Caki2 (cell line): Measurements from ENCODE around the gene KLK11. TPM values are rescaled to one million over a fixed set of nuclear protein-coding genes. Genes with fewer than 3 reads are reported as not detected.

Experiments
- DNase-seq: peaks from one replicate; pipeline ENCODE4 v3.0.0-alpha.2; 2015; ENCODE audit warnings: low read depth
- in situ Hi-C: cut with HindIII; loops from 2 replicates; pipeline ENCODE4 v1.10.0; 2016; ENCODE audit warnings: low sequenced_read_pairs, low pct_unique_long_range_greater_than_20kb, mixed read lengths
- total RNA-seq: library from RNA; depleted of rRNA; stranded (reverse); fragments of >200 nt; shearing (Covaris generic); gene quantifications from 2 replicates; pipeline ENCODE4 v1.2.3, GENCODE V29; 2014; ENCODE audit warnings: low replicate concordance; rRNA removed

Gene KLK11, protein sequence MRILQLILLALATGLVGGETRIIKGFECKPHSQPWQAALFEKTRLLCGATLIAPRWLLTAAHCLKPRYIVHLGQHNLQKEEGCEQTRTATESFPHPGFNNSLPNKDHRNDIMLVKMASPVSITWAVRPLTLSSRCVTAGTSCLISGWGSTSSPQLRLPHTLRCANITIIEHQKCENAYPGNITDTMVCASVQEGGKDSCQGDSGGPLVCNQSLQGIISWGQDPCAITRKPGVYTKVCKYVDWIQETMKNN
- not detected in 2 replicates for total RNA-seq

DNA sequence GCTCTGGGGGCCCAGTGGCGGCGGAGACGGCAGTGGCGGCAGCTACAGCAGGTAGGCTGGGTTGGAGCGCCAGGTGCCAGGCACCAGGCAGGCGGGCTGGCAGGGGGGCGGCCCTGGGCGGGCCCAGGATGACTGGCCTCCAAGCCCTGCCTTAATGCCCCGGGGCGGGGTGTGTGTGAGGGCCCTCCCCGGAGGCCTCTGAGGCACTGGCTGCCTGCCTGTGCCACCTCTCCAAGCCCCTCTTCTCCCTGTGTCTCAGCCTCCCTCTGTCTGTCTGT is at the start of gene KLK11:
Gene KLK11, minus strand, starts transcription at position 63 of the 278 bp plus-strand sequence. CDS start 985 bp downstream, outside the sequence.
- DNase-seq: no peak
- in situ Hi-C loops: no loop called here

DNA sequence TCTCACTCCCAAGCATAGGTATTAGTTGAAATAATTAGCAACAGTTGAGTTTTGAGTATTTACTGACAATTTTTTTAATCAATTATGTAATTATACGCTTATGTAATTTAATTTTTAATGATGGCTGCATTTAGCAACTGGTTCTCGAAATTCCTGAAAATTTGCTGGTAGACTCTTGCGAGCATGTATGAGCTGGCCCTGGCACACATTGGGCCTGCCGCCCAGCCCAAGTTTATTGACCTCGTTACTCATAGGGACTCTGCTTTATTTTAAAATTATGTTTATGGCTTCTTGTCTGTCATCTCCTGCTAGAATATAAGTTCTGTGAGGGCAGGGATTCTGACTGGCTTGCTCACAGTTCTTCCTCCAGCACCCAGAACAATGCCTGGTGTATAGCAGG is 49.6 kb upstream of the KLK11 start:
- no peak for DNase-seq
- in situ Hi-C loops: no loop called here

DNA sequence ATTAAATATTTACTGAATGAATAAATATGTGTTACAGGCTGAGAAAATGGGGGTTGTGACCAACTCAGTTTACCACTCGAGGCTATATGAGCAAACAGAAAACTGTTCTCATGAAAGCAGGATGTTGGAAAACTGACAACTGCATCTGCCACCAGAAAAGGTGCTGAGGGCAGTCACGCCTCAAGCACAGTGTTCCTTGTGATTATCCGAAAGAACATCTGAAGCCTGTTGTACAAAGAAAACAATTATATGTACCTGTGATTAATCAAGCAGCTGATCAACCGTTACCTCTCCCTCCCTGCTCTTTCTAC is 44.6 kb upstream of the KLK11 start:
- in situ Hi-C loops: no loop called here
- no peak for DNase-seq

DNA sequence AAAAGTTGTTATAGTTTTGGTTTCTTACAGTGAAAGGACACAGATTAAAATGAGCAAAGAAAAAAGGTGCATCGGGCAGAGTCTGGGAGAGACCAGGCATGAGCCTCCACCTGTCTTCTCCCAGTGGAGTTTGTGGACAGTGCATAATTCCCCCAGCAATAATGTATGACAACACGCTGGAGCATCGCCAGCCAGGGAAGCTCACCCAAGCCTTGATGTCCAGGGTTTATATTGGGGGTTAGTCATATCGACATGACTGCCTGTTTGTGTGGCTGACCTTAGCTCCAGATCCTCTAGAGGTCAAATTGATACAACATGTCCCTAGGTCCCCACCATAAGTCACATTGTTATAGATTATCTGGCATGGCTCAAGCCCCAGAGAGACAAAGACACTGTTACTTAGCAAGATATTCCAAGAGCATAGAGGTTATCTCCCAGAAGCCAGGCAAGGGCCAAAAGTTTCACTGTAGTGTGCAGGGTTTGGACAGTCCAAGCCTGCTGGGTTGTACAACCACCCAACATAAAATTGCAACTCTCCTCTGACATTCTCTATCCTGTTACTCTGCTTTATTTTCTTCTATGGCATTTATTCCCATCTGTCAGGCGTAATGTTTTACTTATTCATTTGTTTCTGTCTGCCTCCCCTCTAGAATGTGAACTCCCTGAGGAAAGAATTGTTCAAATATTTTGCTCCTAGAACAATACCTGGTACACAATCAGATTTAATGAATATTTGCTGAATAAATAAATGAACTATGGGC is 44.1 kb upstream of the KLK11 start:
- no peak for DNase-seq
- in situ Hi-C loops: no loop called here

DNA sequence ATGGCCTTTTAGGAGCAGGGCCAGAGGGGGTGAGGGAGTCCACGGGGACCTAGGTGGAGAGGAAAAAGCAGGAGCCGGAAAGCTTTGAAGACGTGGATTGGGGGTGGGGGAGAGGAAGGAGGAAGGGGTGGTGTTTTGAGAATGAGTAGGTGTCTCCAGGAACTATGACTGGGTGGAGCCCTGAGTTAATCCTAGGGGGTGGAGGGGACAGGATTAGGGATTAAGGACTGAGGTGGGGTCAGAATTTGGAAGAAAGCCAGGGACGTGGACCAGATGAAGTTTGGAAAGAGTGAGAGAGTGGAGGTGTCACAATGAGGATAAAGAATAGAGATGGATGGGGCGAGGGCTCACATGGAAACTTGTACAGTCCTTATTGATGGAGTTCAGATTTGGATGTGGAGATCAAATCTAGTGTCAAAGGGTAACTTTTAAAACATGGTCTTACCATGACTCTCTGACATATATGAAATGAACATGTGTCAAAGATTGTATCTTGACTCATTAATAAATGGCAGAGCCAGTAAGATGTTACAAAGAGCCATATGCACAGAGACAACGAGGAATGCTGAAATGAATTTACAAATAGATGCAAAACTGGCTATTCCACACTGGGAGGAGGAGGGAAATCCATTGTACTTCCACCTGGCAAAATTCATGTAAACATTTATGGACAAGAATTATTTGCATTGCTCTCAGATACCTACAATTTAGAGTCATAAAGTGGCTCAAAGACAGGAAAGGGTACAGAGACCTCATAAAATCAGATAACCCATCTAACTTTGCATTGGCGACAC is 40.2 kb upstream of the KLK11 start:
- in situ Hi-C loops: no loop called here
- no peak for DNase-seq

DNA sequence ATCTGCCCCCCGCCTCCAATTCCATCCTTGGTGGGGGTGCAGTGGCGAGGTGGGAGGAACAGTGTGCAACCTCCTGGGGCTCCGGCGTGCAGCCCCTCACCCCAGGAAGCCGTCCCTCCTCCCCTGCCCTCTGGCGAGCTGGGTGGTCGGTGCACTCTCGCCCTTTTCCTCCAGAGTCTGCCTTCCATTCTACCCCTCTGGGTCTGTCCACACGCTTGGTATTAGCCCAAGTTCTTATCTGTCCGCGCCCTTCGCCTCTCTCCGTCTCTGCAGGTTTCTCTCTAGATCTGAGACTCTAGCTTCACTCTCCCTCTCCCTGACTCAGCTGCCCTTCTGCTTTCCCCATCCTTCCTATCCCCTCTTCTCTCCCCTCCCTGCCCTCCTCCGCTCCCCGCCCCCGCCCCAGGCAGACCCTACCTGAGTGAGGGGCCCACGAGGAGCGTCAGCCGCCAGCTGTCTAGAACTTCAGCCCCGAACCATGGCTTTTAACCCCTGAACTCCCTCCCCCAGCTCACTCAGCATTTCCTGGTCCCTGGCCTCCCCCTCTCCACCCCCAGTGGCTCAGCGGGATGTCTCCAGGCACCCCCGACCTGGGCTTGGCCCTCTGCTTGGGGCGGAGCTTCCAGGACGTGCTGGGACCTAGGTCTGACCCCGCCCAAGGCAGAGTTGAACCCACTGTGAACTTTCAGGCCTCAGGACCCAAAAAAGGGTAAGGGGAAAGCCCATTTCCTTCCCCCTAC is 39.0 kb upstream of the KLK11 start:
- in situ Hi-C loops: no loop called here
- no peak for DNase-seq

DNA sequence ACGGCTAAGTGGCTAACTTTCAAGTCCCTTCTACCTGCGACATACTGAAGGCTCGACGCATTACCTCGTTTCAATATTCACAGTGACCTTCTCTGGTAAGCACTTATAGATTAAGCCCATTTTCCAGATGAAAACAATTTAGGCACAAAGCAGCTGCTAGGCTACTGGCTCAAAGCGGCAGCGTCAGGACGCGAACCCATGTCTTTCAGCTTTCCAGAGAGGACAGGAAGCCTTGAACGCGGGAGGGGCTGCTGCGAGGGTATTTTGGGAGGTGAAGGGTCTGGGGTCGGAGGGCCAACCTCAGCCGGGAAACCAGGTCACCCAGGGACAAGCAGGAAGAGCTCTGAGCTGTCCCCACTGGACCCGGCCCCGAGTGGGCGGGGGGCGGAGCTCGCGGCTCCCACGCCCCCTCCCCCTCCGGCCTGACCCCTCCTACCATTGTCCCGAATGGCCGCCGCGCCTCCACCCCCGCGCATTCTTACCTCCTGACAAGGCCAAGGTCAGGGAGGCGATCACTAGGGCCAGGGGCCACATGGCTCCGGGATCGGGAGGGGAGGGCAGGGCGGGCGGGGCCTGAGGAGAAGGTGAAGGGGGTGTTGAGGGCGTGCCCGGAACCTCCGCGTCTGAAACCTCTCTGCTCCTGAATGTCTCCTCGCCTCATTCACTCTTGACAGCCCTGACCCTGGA is 38.3 kb upstream of the KLK11 start, which contains the start of gene KLK13:
Gene KLK13, minus strand, starts transcription at position 559 of the 687 bp plus-strand sequence. Its CDS starts 25 bp downstream, at position 534.
- in situ Hi-C loops: no loop called here
- no peak for DNase-seq

DNA sequence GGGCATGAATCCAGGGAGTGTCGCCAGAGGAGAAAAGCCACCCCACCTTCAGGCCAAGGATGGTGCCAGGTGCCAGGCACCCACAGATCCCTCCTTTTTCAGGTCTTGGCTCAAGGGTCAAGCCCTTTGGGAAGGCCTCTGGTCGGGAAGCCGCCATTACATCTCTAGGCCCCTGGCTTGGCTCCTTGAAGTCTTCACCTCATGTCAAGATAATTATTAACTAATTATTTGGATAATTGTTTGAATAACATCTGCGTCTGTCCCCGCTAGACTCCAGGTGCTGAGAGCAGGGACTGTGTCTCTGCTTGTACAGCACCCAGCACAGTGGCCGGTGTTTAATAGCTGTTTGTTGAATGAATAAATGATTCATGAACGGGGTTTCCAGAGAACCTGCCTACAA is 37.2 kb upstream of the KLK11 start:
- in situ Hi-C loops: no loop called here
- DNase-seq: no peak

DNA sequence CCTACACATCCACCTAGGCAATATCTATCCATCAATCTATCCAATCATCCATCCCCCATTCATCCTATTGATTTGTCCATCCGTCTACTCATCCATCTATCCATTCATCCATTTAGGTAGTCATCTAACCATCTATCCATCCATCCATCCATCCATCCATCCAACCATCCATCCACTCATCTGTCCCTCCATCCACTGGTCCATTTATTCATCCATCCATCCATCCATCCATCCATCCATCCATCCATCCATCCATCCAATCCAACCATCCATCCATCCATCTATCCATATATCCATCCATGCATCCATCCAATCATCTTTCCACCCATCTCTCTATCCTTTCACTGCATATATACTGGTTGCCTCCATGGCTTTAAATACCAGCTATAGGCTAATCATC is 34.6 kb upstream of the KLK11 start:
- no peak for DNase-seq
- in situ Hi-C loops: no loop called here

DNA sequence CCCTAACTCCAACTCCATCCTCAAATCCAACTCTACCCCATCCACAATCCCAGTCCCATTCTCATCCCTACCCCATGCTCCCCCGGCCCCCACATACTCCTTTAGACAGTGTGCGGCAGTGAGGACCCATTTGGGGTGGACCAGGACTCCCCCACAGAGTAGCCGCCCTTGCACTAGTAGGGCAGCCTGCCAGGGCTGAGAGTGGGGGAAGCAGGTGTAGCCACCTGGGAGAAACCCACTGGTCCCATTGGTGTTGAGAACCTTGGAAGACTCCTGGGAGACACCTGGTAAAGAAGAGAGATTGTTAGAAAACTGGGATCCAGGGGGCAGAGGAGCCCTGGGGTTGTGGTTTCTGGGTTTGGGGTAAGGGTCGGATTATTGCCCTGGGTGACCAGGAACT is 33.9 kb upstream of the KLK11 start:
- no peak for DNase-seq
- in situ Hi-C loops: no loop called here

DNA sequence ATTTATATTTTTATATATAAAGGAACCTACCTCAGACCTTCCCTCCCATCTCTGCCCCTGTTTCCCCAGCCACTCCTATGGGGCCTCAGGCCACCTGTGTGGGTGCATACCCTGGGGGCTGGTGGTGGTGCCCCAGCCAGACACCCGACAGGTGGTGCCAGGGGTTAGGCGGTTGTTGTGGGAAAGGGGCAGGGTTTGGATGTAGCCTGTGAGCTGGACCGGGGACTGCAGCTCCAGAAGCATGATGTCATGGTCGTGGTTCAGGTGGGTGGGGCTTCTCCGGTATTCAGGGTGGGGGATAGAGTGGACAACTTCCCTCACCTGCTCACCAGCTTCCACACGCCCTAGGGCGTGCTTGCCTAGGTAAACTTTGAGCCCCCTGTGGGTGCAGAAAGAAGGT is 33.3 kb upstream of the KLK11 start:
- DNase-seq: no peak
- in situ Hi-C loops: no loop called here

DNA sequence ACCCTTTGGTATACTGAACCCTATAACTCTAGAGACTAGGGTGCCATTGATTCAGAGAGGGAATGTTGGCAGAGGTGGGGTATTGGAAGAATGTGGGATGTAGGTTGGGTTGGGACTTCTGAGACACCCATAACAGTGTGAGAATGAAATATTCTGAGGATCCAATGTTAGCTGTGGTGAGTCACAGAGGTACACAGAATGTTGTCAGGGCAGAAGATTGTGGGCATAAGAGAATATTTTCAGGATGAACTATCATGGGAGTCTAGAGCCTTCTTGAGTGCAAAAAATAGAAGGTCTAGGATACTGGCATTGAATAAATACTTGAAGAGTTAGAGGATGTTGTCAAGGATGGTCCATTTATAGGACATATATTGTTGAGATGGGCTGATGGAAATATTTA is 29.4 kb upstream of the KLK11 start:
- in situ Hi-C loops: no loop called here
- no peak for DNase-seq

DNA sequence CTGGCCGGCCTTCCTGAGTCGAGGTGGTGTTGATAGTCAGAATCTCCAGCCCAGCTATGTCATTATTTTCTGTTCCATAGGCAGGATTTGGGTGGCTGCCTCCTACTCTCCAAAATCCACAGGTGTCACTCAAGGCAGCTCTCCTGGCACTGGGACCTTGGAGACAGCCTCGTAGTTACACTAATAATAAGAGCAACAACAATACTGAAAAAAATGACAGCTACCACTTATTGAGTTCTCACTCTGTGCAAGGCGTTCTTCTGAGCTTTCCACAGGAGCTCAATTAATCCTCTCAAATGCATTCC is 20.6 kb upstream of the KLK11 start:
- DNase-seq: no peak
- in situ Hi-C loops: no loop called here

DNA sequence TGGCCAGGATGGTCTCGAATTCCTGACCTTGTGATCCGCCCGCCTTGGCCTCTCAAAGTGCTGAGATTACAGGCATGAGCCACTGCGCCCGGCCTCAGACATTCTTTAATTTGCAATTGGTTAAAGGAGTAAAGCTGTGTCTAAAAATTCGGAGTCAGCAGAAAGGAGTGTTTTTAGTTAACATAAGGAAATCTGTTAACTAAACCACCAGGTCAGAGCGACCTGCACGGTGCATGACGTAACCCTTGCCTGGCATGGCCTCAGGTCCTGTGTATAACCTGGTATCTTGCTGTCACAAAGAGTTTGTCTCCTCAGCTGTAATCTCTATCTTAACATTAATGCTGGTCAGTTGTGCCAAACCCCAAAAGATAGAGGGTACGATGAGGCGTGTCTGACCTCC is 17.9 kb upstream of the KLK11 start:
- in situ Hi-C loops: no loop called here
- no peak for DNase-seq

DNA sequence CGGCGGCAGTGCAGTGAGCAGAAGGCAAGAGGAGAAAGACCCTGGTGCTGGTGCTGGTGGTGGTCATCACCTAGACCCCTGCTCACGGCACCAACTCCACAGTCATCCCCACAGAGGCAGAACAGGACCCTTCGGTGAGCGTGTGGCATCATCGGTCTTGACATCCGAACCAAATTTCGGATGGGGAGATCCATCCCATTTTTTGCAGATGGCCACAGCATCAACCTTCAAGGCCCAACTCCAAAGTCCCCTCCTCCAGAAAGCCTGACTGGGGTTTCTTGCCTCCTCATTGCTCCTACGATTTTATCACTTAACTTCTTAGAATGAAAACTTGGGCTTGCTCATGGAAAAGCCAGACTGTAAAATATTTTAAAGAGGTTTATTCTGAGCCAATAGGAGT is 17.1 kb upstream of the KLK11 start:
- no peak for DNase-seq
- in situ Hi-C loops: no loop called here

DNA sequence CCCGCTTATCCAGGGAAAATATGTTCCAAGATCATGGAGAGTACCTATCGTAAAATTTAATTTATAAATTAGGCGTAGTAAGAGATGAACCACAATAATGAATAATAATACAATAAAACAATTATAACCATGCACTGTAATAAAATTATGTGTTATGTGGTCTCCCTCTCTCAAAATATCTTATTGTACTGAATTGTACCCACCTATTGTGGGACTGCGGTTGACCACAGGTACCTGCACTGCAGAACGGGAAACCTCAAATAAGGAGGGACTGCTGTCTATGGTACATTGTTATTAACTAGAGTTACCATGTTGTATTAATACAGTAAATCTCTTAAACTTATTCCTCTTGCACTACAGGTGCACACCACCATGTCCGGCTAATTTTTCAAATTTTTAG is 13.7 kb upstream of the KLK11 start:
- in situ Hi-C loops: no loop called here
- no peak for DNase-seq

DNA sequence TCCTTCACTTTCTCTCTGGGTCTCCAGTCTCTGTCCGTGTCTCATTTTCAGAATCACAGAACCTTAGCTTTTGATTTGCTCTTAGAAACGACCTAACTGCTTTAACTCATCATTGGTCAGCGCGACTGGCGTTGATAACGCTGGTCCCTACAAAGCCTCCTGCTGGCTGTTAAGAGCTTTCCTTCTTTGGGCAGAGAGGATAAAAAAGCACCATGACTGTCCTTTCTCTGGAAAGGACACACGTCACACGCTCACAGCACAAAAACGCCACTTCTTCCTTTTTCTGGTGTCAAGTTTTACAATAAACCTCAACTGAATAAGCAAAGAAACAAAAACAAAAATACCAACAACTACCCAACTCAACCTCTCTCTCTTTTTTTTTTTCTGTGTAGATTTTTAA is 10.1 kb upstream of the KLK11 start:
- in situ Hi-C loops: no loop called here

DNA sequence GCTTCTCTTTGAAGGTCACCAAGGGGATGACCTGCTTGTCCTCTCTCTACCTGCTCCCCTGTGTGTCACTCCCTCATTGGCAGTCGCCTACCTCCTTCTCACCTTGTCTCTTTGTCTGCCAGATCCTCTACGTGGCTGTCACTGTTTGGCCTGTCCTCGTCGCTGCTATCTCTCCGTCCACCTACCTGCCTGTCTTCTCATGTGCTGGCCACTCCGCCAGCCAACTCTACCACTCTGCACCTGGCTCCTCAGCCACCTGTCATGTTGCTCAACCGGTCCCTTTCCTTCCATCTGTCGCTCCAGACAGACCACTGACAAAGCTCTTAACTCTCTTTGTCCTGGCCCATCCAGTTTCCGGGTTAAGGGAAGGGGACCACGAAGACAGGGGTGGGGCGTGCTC is 8.3 kb upstream of the KLK11 start, which contains the start of gene KLK12:
Gene KLK12, minus strand, starts transcription at position 299 of the 400 bp plus-strand sequence. CDS start 381 bp downstream, outside the sequence.
- DNase-seq: no peak
- in situ Hi-C loops: no loop called here

More for the DNA sequence above, 10.1 kb upstream of the KLK11 start:
- DNase-seq: no peak
